ENCODE measurements around the gene CEP70. TPM values are rescaled to one million over a fixed set of nuclear protein-coding genes. Genes with fewer than 3 reads are reported as not detected.

CEP70 gene
- total and polyA plus RNA-seq, 2 of the 13 experiments (the other 11 are each of a cell fraction or from before 2014, with no cell fraction given): 4.0 to 22.3 TPM

DNA sequence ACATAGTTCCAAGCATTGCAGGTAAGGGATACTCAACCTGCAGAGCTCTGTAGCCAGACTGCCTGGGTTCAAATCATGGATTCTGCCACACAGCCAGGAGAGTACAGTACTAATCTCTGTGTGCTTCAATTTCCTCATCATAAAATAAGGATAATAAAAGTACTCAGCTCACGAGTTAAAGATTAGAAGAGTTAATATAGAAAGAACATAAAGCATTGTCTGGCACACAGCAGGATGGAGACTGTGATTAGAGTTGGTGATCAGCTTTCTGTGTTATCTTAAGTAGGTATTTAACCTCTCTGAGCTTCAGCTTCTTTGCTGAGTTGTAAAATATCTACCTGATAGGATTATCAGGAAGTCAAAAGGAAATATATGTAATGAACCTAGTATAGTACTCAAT is 2.7 kb downstream of the CEP70 start:
- Histone ChIP-seq H3K4me2 (ENCODE audit: low read depth, low read length) (no peak overlapping the region), H4K20me1 (ENCODE audit: insufficient read depth, low read length) (no peaks in the 10 kb centered on the region), H2AFZ (ENCODE audit: low read length) (no peak overlapping the region), H3K36me3 (replicated peaks in 1 of 2; ENCODE audit: control insufficient read depth in 1 of 2, insufficient read depth in 2 of 2, low read length in 2 of 2) (no peaks in the 10 kb centered on the region; a peak in 1 of 5 replicates), H3K4me3 (replicated peaks in 1 of 3; ENCODE audit: insufficient read depth in 1 of 3, low read depth in 2 of 3, low read length in 3 of 3) (no peak overlapping the region), H3K27ac (ENCODE audit: extremely low read length, insufficient read depth, low read length) (no peak overlapping the region), H3K79me2 (ENCODE audit: insufficient read depth, low read length) (no peaks in the 10 kb centered on the region), H3K9ac (ENCODE audit: insufficient read depth, low read depth, low read length) (no peak overlapping the region), H3K27me3 (ENCODE audit: control insufficient read depth in 1 of 2, insufficient read depth in 2 of 2, low read length in 2 of 2) (no peaks in the 10 kb centered on the region; a peak in 1 of 5 replicates), H3K9me3 (ENCODE audit: low read length) (no peaks in the 10 kb centered on the region), H3K4me1 (ENCODE audit: insufficient read depth, low read length) (peaks cover 19% of the 10 kb centered on the region)
- DNase-seq (ENCODE audit: low spot score) (no peak), FAIRE-seq (no peak), ATAC-seq (no peak)
- in situ Hi-C loops (cut with HindIII; ENCODE audit: extremely low pct_ligation_motif_present, low pct_unique_long_range_greater_than_20kb): loop anchor here (10.0 kb wide), 1 partner anchor 93 kb away; no protein-coding TSS in a partner anchor
- POLR2A ChIA-PET: no interaction called here
- WGBS (ENCODE audit: low lambda C conversion rate): 84% methylated on average over 1 of the region's 1 CpG
- intact Hi-C loops (cut with micrococcal nuclease; ENCODE audit: unreplicated experiment): loop anchor here (5.0 kb wide), 1 partner anchor 96 kb away; no protein-coding TSS in a partner anchor
- TF ChIP-seq, protein P1, sequence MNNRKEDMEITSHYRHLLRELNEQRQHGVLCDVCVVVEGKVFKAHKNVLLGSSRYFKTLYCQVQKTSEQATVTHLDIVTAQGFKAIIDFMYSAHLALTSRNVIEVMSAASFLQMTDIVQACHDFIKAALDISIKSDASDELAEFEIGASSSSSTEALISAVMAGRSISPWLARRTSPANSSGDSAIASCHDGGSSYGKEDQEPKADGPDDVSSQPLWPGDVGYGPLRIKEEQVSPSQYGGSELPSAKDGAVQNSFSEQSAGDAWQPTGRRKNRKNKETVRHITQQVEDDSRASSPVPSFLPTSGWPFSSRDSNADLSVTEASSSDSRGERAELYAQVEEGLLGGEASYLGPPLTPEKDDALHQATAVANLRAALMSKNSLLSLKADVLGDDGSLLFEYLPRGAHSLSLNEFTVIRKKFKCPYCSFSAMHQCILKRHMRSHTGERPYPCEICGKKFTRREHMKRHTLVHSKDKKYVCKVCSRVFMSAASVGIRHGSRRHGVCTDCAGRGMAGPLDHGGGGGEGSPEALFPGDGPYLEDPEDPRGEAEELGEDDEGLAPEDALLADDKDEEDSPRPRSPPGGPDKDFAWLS (CRISPR knock-in tag; IDR thresholded peaks at IDR 0.05; ENCODE audit: borderline replicate concordance): no peak
- TF ChIP-seq ZNF383 (CRISPR knock-in tag; IDR thresholded peaks at IDR 0.05; ENCODE audit: borderline replicate concordance) (no peak), POGZ (CRISPR knock-in tag; IDR thresholded peaks at IDR 0.05) (no peak), ZNF496 (CRISPR knock-in tag; IDR thresholded peaks at IDR 0.05; ENCODE audit: insufficient replicate concordance) (no peak), ZFAT (CRISPR knock-in tag; conservative IDR thresholded peaks at IDR 0.05) (no peak), JUND (CRISPR knock-in tag; IDR thresholded peaks at IDR 0.05) (no peak), ZBTB3 (CRISPR knock-in tag; IDR thresholded peaks at IDR 0.05; ENCODE audit: borderline replicate concordance, low read depth) (no peak), KLF6 (CRISPR knock-in tag; IDR thresholded peaks at IDR 0.05) (no peak), KMT2B (CRISPR knock-in tag; IDR thresholded peaks at IDR 0.05) (no peak)
- TF ChIP-seq, protein P2, sequence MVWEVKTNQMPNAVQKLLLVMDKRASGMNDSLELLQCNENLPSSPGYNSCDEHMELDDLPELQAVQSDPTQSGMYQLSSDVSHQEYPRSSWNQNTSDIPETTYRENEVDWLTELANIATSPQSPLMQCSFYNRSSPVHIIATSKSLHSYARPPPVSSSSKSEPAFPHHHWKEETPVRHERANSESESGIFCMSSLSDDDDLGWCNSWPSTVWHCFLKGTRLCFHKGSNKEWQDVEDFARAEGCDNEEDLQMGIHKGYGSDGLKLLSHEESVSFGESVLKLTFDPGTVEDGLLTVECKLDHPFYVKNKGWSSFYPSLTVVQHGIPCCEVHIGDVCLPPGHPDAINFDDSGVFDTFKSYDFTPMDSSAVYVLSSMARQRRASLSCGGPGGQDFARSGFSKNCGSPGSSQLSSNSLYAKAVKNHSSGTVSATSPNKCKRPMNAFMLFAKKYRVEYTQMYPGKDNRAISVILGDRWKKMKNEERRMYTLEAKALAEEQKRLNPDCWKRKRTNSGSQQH (CRISPR knock-in tag; IDR thresholded peaks at IDR 0.05; ENCODE audit: low read depth): no peak
- TF ChIP-seq, protein P3, sequence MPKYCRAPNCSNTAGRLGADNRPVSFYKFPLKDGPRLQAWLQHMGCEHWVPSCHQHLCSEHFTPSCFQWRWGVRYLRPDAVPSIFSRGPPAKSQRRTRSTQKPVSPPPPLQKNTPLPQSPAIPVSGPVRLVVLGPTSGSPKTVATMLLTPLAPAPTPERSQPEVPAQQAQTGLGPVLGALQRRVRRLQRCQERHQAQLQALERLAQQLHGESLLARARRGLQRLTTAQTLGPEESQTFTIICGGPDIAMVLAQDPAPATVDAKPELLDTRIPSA (CRISPR knock-in tag; IDR thresholded peaks at IDR 0.05; ENCODE audit: borderline replicate concordance): no peak
- TF ChIP-seq, protein P4, sequence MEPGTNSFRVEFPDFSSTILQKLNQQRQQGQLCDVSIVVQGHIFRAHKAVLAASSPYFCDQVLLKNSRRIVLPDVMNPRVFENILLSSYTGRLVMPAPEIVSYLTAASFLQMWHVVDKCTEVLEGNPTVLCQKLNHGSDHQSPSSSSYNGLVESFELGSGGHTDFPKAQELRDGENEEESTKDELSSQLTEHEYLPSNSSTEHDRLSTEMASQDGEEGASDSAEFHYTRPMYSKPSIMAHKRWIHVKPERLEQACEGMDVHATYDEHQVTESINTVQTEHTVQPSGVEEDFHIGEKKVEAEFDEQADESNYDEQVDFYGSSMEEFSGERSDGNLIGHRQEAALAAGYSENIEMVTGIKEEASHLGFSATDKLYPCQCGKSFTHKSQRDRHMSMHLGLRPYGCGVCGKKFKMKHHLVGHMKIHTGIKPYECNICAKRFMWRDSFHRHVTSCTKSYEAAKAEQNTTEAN (CRISPR knock-in tag; conservative IDR thresholded peaks at IDR 0.05): no peak
- TF ChIP-seq, protein P5, sequence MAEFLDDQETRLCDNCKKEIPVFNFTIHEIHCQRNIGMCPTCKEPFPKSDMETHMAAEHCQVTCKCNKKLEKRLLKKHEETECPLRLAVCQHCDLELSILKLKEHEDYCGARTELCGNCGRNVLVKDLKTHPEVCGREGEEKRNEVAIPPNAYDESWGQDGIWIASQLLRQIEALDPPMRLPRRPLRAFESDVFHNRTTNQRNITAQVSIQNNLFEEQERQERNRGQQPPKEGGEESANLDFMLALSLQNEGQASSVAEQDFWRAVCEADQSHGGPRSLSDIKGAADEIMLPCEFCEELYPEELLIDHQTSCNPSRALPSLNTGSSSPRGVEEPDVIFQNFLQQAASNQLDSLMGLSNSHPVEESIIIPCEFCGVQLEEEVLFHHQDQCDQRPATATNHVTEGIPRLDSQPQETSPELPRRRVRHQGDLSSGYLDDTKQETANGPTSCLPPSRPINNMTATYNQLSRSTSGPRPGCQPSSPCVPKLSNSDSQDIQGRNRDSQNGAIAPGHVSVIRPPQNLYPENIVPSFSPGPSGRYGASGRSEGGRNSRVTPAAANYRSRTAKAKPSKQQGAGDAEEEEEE (CRISPR knock-in tag; IDR thresholded peaks at IDR 0.05; ENCODE audit: borderline replicate concordance): no peak
- TF ChIP-seq, protein P6, sequence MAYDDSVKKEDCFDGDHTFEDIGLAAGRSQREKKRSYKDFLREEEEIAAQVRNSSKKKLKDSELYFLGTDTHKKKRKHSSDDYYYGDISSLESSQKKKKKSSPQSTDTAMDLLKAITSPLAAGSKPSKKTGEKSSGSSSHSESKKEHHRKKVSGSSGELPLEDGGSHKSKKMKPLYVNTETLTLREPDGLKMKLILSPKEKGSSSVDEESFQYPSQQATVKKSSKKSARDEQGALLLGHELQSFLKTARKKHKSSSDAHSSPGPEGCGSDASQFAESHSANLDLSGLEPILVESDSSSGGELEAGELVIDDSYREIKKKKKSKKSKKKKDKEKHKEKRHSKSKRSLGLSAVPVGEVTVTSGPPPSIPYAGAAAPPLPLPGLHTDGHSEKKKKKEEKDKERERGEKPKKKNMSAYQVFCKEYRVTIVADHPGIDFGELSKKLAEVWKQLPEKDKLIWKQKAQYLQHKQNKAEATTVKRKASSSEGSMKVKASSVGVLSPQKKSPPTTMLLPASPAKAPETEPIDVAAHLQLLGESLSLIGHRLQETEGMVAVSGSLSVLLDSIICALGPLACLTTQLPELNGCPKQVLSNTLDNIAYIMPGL (CRISPR knock-in tag; IDR thresholded peaks at IDR 0.05; ENCODE audit: borderline replicate concordance in 1 of 2, low read depth in 1 of 2): no peak
- CTCF ChIA-PET (ENCODE audit: low intra/inter-chr PET ratio, low total read pairs): no interaction called here
- BruUV-seq (replicated peaks): no TSS peak
